Skin of body (tissue), 2 donors: ENCODE data around the gene DHH. TPM values are rescaled to one million over a fixed set of nuclear protein-coding genes. Genes with fewer than 3 reads are reported as not detected.

Experiments used
- small RNA-seq: library from RNA; depleted of rRNA; stranded (forward); fragments of <200 nt; gene quantifications from one replicate; pipeline ENCODE3, GENCODE V24; 2014; ENCODE audit warnings: low replicate concordance
- total RNA-seq: library from RNA; depleted of rRNA; stranded (reverse); fragments of >200 nt; gene quantifications from one replicate; pipeline ENCODE4 v1.2.3, GENCODE V29; 2014

Gene DHH
- total RNA-seq, 1 donor from 2014 or later = 1.2 TPM

Small RNA genes within 50 kb of the gene (small RNA-seq; reads per million reads assigned to genes)
- not detected for gene RF00019

Other genes with a start within 250 kb of the DHH start
- gene DDX23, start 242.6 kb downstream of the DHH start, total RNA-seq = 43.3 TPM
- 1.1 TPM for gene RND1, start 228.9 kb downstream of the DHH start, total RNA-seq
- 16.4 TPM for gene FKBP11, start 169.3 kb downstream of the DHH start, total RNA-seq
- 24.6 TPM for gene ARF3, start 137.3 kb downstream of the DHH start, total RNA-seq
- 3.8 TPM for gene WNT10B, start 123.1 kb downstream of the DHH start, total RNA-seq
- not detected for gene WNT1, start 116.5 kb downstream of the DHH start, total RNA-seq
- gene DDN, start 95.4 kb downstream of the DHH start, total RNA-seq = 0.69 TPM
- gene PRKAG1, start 76.0 kb downstream of the DHH start, total RNA-seq = 33.2 TPM
- gene KMT2D, start 34.0 kb downstream of the DHH start, total RNA-seq = 44.0 TPM
- gene RHEBL1, start 24.8 kb downstream of the DHH start, total RNA-seq = 0.69 TPM
- 39.7 TPM for gene LMBR1L, start 16.0 kb upstream of the DHH start, total RNA-seq
- gene TUBA1B, start 36.6 kb upstream of the DHH start, total RNA-seq = 503 TPM
- gene TUBA1A, start 94.3 kb upstream of the DHH start, total RNA-seq = 312 TPM
- gene TUBA1C, start 170.3 kb upstream of the DHH start, total RNA-seq = 99.4 TPM
- gene PRPH, start 200.3 kb upstream of the DHH start, total RNA-seq = 0.99 TPM
- gene TROAP, start 228.5 kb upstream of the DHH start, total RNA-seq = 5.6 TPM
- gene C1QL4, start 242.4 kb upstream of the DHH start, total RNA-seq = not detected